Stimulated activated CD4-positive, alpha-beta T cell treated with anti-CD3 and anti-CD28 coated beads, Interleukin-4, amount 100 ng/mL, for 48 hours (primary cell): ENCODE results near the gene HOXA5.

Source experiments
- DNase-seq, 2 donors: peaks; one replicate each; pipeline ENCODE4 v3.0.0-alpha.2; 2020; ENCODE audit warnings: low read depth in 2 of 2

Gene HOXA5

GRCh38 chr7:27171637-27172314 is 28.3 kb upstream of the HOXA5 start:
- DNase-seq: no peak

GRCh38 chr7:27171325-27171636 is 27.8 kb upstream of the HOXA5 start:
- DNase-seq: no peak

GRCh38 chr7:27170426-27171324 is 27.2 kb upstream of the HOXA5 start:
- DNase-seq: no peak

- no peak for DNase-seq
Measured at GRCh38 chr7:27169658-27170425, 26.4 kb upstream of the HOXA5 start.

- no peak for DNase-seq
Measured at GRCh38 chr7:27168265-27168947, 24.9 kb upstream of the HOXA5 start.

- no peak for DNase-seq
Measured at GRCh38 chr7:27167916-27168264, 24.4 kb upstream of the HOXA5 start.

GRCh38 chr7:27166531-27167505 is 23.3 kb upstream of the HOXA5 start:
- DNase-seq: no peak

GRCh38 chr7:27165996-27166530 is 22.6 kb upstream of the HOXA5 start:
- DNase-seq: no peak

- no peak for DNase-seq
Measured at GRCh38 chr7:27165089-27165995, 21.9 kb upstream of the HOXA5 start, which contains the start of gene HOXA9. TSS of gene HOXA9 (minus strand) at chr7:27165537. CDS start at chr7:27165457, 80 bp downstream.

- DNase-seq: no peak
Measured at GRCh38 chr7:27164367-27165088, 21.0 kb upstream of the HOXA5 start.

- no peak for DNase-seq
Measured at GRCh38 chr7:27164045-27164366, 20.5 kb upstream of the HOXA5 start.

- no peak for DNase-seq
Measured at GRCh38 chr7:27163288-27164044, 20.0 kb upstream of the HOXA5 start.

- no peak for DNase-seq
Measured at GRCh38 chr7:27162561-27163287, 19.2 kb upstream of the HOXA5 start.

- DNase-seq: no peak
Measured at GRCh38 chr7:27161721-27162560, 18.5 kb upstream of the HOXA5 start.

- DNase-seq: no peak
Measured at GRCh38 chr7:27161214-27161720, 17.8 kb upstream of the HOXA5 start.

- DNase-seq: peak; percentile 77 to 86
Measured at GRCh38 chr7:27160546-27161213, 17.2 kb upstream of the HOXA5 start.
